ENCODE measurements around the gene AFDN. TPM values are rescaled to one million over a fixed set of nuclear protein-coding genes. Genes with fewer than 3 reads are reported as not detected.

The AFDN gene
- total and polyA plus RNA-seq, 8 donors, result 137 to 422 (median 284) TPM

GRCh38 chr6:167956491-167956890 lies 129.8 kb downstream of the AFDN start:
- ATAC-seq (no peak), DNase-seq (no peak)
- peaks cover 0 to 13% of the 10 kb centered on the region in 2 donors for H3K36me3 ChIP-seq
- H3K4me1 ChIP-seq, result no peaks in the 10 kb centered on the region
- TF ChIP-seq CTCF (IDR thresholded peaks at IDR 0.05), result no peak
- H3K9me3 ChIP-seq, result no peaks in the 10 kb centered on the region
- intact Hi-C loops (cut with DNase I), result no loop called here
- no peaks in the 10 kb centered on the region for H3K27me3 ChIP-seq
- H3K4me3 ChIP-seq, result no peak overlapping the region
- no peak overlapping the region for H3K27ac ChIP-seq

- peak; percentile 86 for ATAC-seq
- intact Hi-C loops (cut with DNase I), result no loop called here
- peaks cover 0 to 10% of the 10 kb centered on the region in 2 donors for H3K36me3 ChIP-seq
- TF ChIP-seq CTCF (IDR thresholded peaks at IDR 0.05), result no peak
- DNase-seq, result no peak
- H3K4me1 ChIP-seq, result no peaks in the 10 kb centered on the region
- no peak overlapping the region for H3K4me3 ChIP-seq
- H3K9me3 ChIP-seq, result no peaks in the 10 kb centered on the region
- H3K27ac ChIP-seq, result no peak overlapping the region
- H3K27me3 ChIP-seq, result no peaks in the 10 kb centered on the region
Observed at GRCh38 chr6:167956983-167957492, 130.3 kb downstream of the AFDN start.

GRCh38 chr6:167957626-167958025 lies 130.9 kb downstream of the AFDN start:
- no peaks in the 10 kb centered on the region for H3K9me3 ChIP-seq
- peaks cover 0 to 10% of the 10 kb centered on the region in 2 donors for H3K36me3 ChIP-seq
- no peak overlapping the region for H3K4me3 ChIP-seq
- intact Hi-C loops (cut with DNase I), result no loop called here
- no peak overlapping the region for H3K27ac ChIP-seq
- H3K27me3 ChIP-seq, result no peaks in the 10 kb centered on the region
- ATAC-seq (no peak), DNase-seq (no peak)
- no peak for TF ChIP-seq CTCF (IDR thresholded peaks at IDR 0.05)
- H3K4me1 ChIP-seq, result no peaks in the 10 kb centered on the region

- no peaks in the 10 kb centered on the region for H3K27me3 ChIP-seq
- TF ChIP-seq CTCF (IDR thresholded peaks at IDR 0.05), result no peak
- H3K27ac ChIP-seq, result no peak overlapping the region
- H3K4me1 ChIP-seq, result peaks cover 7 to 9% of the 10 kb centered on the region in 2 donors
- DNase-seq, result no peak
- peaks cover 0 to 24% of the 10 kb centered on the region in 2 donors for H3K36me3 ChIP-seq
- intact Hi-C loops (cut with DNase I), result no loop called here
- no peak for ATAC-seq
- H3K9me3 ChIP-seq, result no peaks in the 10 kb centered on the region
- no peak overlapping the region for H3K4me3 ChIP-seq
Observed at GRCh38 chr6:167960579-167960978, 133.9 kb downstream of the AFDN start.

- H3K27ac ChIP-seq, result no peak overlapping the region
- no peak for DNase-seq
- peaks cover 7 to 14% of the 10 kb centered on the region in 2 donors for H3K4me1 ChIP-seq
- H3K36me3 ChIP-seq, result peaks cover 0 to 45% of the 10 kb centered on the region in 2 donors
- intact Hi-C loops (cut with DNase I), result no loop called here
- no peaks in the 10 kb centered on the region for H3K27me3 ChIP-seq
- H3K4me3 ChIP-seq, result no peak overlapping the region
- ATAC-seq, result no peak
- TF ChIP-seq CTCF (IDR thresholded peaks at IDR 0.05), result no peak
- no peaks in the 10 kb centered on the region for H3K9me3 ChIP-seq
Observed at GRCh38 chr6:167962711-167963110, 136.0 kb downstream of the AFDN start.
